Spleen (tissue), 11 donors: ENCODE results near the gene EP400. TPM values are rescaled to one million over a fixed set of nuclear protein-coding genes. Genes with fewer than 3 reads are reported as not detected.
A peak's percentile ranks its signal among the peaks of the same experiment; 100 is the strongest.

Experiments used
- DNase-seq: peaks from one replicate; pipeline ENCODE4 v3.0.0-alpha.2; 2020
- H3K27ac ChIP-seq, 8 donors: fragments of 200-600 bp; sonication (generic) in 7 of 8; 1 replicate in 4 of 8; 2 replicates in 4 of 8; pipeline versions ENCODE4 v1.5.0 to v1.8.0; 2016 to 2021; ENCODE audit warnings: inconsistent platforms in 4 of 8, mild to moderate bottlenecking in 4 of 8, moderate library complexity in 1 of 8
- H3K27me3 ChIP-seq, 7 donors: fragments of 200-600 bp; sonication (generic) in 6 of 7; replicated peaks in 1 of 7; 1 replicate in 4 of 7; 2 replicates in 3 of 7; pipeline versions ENCODE4 v1.5.0 to v1.8.0; 2016 to 2021; ENCODE audit warnings: inconsistent platforms in 3 of 7, mild to moderate bottlenecking in 1 of 7
- H3K36me3 ChIP-seq, 6 donors: fragments of 200-600 bp; sonication (generic) in 5 of 6; 1 replicate in 4 of 6; 2 replicates in 2 of 6; pipeline versions ENCODE4 v1.5.0 to v1.8.0; 2016 to 2021; ENCODE audit warnings: inconsistent platforms in 2 of 6
- H3K4me1 ChIP-seq, 6 donors: fragments of 200-600 bp; sonication (generic) in 5 of 6; 1 replicate in 3 of 6; 2 replicates in 3 of 6; pipeline versions ENCODE4 v1.5.0 to v1.8.0; 2016 to 2021; ENCODE audit warnings: inconsistent platforms in 3 of 6
- H3K4me3 ChIP-seq, 8 donors: fragments of 200-600 bp; sonication (generic) in 7 of 8; 1 replicate in 4 of 8; 2 replicates in 4 of 8; pipeline versions ENCODE4 v1.5.0 to v1.8.0; 2016 to 2021; ENCODE audit warnings: inconsistent platforms in 4 of 8, mild to moderate bottlenecking in 4 of 8, moderate library complexity in 2 of 8
- H3K9me3 ChIP-seq, 8 donors: fragments of 200-600 bp; sonication (generic) in 7 of 8; 1 replicate in 4 of 8; 2 replicates in 4 of 8; pipeline versions ENCODE4 v1.5.0 to v1.8.0; 2016 to 2021; ENCODE audit warnings: inconsistent platforms in 4 of 8
- POLR2A ChIP-seq, 3 donors: fragments of 450-650 bp; IDR thresholded peaks; one replicate each; pipeline ENCODE4 v1.5.1; 2017; ENCODE audit warnings: antibody characterized with exemption in 3 of 3, mild to moderate bottlenecking in 1 of 3
- POLR2AphosphoS5 ChIP-seq, 3 donors: sonication (generic); formaldehyde crosslinking; IDR thresholded peaks; one replicate each; pipeline ENCODE4 v1.5.1; 2017; ENCODE audit warnings: antibody characterized with exemption in 3 of 3
- whole genome bisulfite sequencing, 5 donors: extraction: QIAGEN DNeasy Blood & Tissue Kit in 3 of 5; methylation state at CpG; one replicate each; pipeline versions ENCODE4 v1.1.5 to v1.1.7; 2013 to 2018; 5-methylcytosine and 5-hydroxymethylcytosine counted together
- intact Hi-C: fragments of 100-400 bp; cut with DNase I; formaldehyde crosslinking; loops from one replicate; pipeline ENCODE4 v1.15.0; 2023; ENCODE audit warnings: low total_unique reads
- polyA plus RNA-seq, 3 donors: library from polyadenylated mRNA; stranded (reverse); fragments of 200-250 nt; gene quantifications; one replicate each; pipeline ENCODE4 v1.2.1, GENCODE V29; 2013
- total RNA-seq, 7 donors: library from RNA; depleted of rRNA in 3 of 7; stranded (reverse); fragments of >200 nt in 3 of 7; fragmentation: NEBNext Ultra II Directional in 4 of 7; extraction: Animal tissue kit (Norgen Biotek cat#: 25700) in 4 of 7; gene quantifications; one replicate each; pipeline versions ENCODE4 v1.1.0 to v1.2.1, GENCODE V29; 2016 to 2021
- TF ChIP-seq, protein P1 (sequence below), 11 experiments: fragments of 200-600 bp in 7 of 11; fragments of 450-650 bp in 4 of 11; sonication (generic) in 4 of 11; IDR thresholded peaks in 8 of 11; conservative IDR thresholded peaks in 3 of 11; 1 replicate in 7 of 11; 2 replicates in 4 of 11; pipeline versions ENCODE4 v1.4.0 to v1.8.0; 2016 to 2021; ENCODE audit warnings: antibody characterized with exemption in 11 of 11, inconsistent platforms in 4 of 11, mild to moderate bottlenecking in 1 of 11
- donor health status: healthy with polysubstance abuse.
- donor health status: DM: no; HTN: no; CAD: no; lungs with moderate emphysema.
- donor health status: DM: no; HTN: no; CAD: no.
- donor health status: Bipolar disorder and iron deficiency.
- donor health status: healthy.
- donor health status: DM: no; HTN: no; CAD: no.
- donor health status: DM: yes; HTN: yes; CAD: no.

EP400 gene
- total and polyA plus RNA-seq, 10 donors: 11.8 to 70.2 (median 45.6) TPM

DNA sequence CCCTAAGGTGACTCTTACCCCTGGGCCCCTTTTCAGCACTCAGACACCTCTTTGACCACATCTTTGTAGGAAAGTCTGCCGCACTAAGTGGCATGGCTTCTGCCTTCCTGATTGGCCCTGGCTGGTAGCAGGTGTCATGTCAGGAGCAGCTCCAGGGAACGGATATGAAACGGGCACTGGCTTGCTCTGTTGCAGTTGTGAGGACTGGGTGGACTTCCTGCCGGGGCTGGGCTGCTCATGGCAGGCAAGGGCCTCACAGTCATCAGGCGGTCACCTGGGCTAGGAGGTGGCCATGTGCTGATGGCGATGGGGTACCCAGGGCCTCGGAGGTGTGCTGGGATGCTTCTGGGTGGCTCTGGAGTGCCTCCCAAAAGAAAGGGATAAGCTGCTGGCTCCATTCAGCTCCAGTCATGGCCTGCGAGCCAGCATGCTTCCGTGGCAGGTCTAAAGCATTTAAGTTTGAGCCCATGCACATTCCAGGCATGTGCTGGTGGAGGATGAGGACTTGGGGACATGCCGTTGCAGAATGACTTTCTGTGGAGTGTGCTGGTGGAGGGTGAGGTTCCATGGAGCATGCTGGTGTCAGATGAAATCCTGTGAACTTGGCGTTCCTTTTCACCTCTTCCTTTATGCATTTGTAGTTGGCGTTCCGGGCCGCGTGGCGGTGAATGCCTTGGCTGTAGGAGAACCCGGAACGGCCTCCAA lies 77.2 kb downstream of the EP400 start:
- Histone ChIP-seq H3K36me3 (peaks cover under 1 to 100% (median 94%) of the 10 kb centered on the region in 6 donors), H3K27me3 (no peaks in the 10 kb centered on the region), H3K9me3 (no peaks in the 10 kb centered on the region), H3K4me3 (no peak overlapping the region), H3K4me1 (no peaks in the 10 kb centered on the region), H3K27ac (no peak overlapping the region)
- WGBS, 5 donors: 95 to 98% (median 95%) methylated on average over 17 to 18 of the region's 18 CpGs
- intact Hi-C loops: no loop called here
- no peak for DNase-seq
- TF ChIP-seq POLR2AphosphoS5 (IDR thresholded peaks at IDR 0.05): peak in 1 of 3 donors; percentile 11
- TF ChIP-seq, protein P1, sequence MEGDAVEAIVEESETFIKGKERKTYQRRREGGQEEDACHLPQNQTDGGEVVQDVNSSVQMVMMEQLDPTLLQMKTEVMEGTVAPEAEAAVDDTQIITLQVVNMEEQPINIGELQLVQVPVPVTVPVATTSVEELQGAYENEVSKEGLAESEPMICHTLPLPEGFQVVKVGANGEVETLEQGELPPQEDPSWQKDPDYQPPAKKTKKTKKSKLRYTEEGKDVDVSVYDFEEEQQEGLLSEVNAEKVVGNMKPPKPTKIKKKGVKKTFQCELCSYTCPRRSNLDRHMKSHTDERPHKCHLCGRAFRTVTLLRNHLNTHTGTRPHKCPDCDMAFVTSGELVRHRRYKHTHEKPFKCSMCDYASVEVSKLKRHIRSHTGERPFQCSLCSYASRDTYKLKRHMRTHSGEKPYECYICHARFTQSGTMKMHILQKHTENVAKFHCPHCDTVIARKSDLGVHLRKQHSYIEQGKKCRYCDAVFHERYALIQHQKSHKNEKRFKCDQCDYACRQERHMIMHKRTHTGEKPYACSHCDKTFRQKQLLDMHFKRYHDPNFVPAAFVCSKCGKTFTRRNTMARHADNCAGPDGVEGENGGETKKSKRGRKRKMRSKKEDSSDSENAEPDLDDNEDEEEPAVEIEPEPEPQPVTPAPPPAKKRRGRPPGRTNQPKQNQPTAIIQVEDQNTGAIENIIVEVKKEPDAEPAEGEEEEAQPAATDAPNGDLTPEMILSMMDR (IDR thresholded peaks at IDR 0.05 in 8 of 11, conservative IDR thresholded peaks at IDR 0.05 in 3 of 11): no peak

DNA sequence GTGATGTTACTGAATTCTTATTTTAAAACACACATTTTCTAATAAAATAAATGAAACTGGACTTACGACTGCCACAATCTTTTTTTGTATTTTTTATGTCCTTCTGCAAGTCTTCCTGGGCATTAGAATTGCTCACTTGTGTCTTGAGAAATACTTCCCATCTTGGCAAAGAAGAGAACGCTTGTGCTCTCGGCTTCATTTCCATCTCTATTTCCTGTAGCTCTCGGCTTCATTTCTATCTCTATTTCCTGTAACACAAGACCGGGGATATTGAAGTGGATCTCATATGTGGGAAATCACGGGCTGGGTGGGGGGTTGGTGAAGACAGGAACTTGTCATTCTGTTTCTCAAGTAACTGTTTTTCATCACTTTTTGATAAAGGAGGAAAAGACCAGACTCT lies 77.9 kb downstream of the EP400 start:
- intact Hi-C loops: no loop called here
- no peak for DNase-seq
- Histone ChIP-seq H3K27ac (no peak overlapping the region), H3K27me3 (no peaks in the 10 kb centered on the region), H3K9me3 (no peaks in the 10 kb centered on the region), H3K4me1 (no peaks in the 10 kb centered on the region), H3K4me3 (no peak overlapping the region), H3K36me3 (peaks cover 2 to 100% (median 96%) of the 10 kb centered on the region in 6 donors)
- TF ChIP-seq POLR2A (IDR thresholded peaks at IDR 0.05) (no peak), POLR2AphosphoS5 (IDR thresholded peaks at IDR 0.05) (no peak)
- TF ChIP-seq, protein P1 (IDR thresholded peaks at IDR 0.05 in 8 of 11, conservative IDR thresholded peaks at IDR 0.05 in 3 of 11): no peak
- WGBS, 5 donors: 43 to 77% (median 62%) methylated on average over 6 of the region's 6 CpGs

DNA sequence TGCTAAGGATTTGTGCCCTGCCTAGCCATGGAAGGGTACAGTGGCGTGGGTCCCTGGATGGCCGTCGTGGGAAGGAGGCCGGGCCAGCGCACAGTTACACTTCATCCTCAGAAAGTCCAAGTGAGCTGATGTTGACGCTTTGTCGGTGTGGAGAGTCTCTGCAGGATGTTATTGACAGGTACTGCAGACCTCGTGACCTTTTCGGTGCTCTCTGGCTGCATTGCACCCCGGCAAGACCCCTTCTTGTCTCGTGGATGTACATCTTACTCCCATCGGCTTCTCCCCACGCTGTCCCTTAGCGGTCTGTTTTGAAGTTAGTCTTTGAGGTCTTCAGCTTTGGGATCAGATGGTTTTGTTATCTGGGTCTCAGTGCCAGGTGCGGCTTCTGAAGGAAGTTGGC lies 78.4 kb downstream of the EP400 start:
- no peak for DNase-seq
- H3K36me3 ChIP-seq: peaks cover 2 to 100% (median 99%) of the 10 kb centered on the region in 6 donors
- H3K27me3 ChIP-seq: no peaks in the 10 kb centered on the region
- H3K9me3 ChIP-seq: no peaks in the 10 kb centered on the region
- 94 to 96% (median 95%) methylated on average over 15 of the region's 15 CpGs for WGBS, 5 donors
- no peak overlapping the region for H3K27ac ChIP-seq
- no peaks in the 10 kb centered on the region for H3K4me1 ChIP-seq
- intact Hi-C loops: no loop called here
- no peak overlapping the region for H3K4me3 ChIP-seq
- TF ChIP-seq POLR2AphosphoS5 (IDR thresholded peaks at IDR 0.05) (no peak), POLR2A (IDR thresholded peaks at IDR 0.05) (no peak)
- TF ChIP-seq, protein P1 (IDR thresholded peaks at IDR 0.05 in 8 of 11, conservative IDR thresholded peaks at IDR 0.05 in 3 of 11): no peak

DNA sequence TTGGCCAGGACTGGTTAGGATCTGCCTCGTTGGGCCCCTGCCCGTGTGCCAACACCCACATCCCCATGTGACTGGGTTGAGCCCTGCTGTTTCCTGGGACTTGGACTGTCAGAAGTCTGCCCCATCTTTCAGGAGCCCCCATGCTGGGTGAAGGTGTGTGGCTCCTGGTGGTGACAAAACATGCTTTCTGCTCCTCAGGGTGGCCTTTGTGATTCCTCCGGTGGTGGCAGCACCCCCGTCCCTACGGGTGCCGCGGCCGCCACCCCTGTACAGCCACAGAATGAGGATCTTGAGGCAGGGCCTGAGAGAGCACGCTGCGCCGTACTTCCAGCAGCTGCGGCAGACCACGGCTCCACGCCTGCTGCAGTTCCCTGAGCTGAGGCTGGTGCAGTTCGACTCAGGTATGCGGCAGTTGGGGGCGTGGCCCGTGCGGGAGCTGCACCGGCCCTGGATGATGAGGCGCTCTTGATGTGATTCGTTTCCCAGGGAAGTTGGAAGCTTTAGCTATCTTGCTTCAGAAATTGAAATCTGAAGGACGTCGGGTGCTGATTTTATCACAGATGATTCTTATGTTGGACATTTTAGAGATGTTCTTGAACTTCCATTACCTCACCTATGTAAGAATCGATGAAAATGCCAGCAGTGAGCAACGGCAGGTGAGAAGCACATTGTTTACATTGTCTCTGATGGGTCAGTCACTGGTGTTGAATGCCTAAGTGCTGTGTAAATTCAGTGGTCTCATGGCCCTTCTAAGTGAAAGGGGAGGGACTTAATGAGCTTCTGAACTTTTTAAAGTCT lies 80.0 kb downstream of the EP400 start:
- Histone ChIP-seq H3K9me3 (no peaks in the 10 kb centered on the region), H3K4me1 (no peaks in the 10 kb centered on the region), H3K27me3 (no peaks in the 10 kb centered on the region), H3K4me3 (no peak overlapping the region), H3K27ac (no peak overlapping the region), H3K36me3 (peaks cover 2 to 100% (median 100%) of the 10 kb centered on the region in 6 donors)
- 92 to 96% (median 94%) methylated on average over 23 to 26 of the region's 26 CpGs for WGBS, 5 donors
- DNase-seq: no peak
- peak in 1 of 3 donors; percentile 28 for TF ChIP-seq POLR2AphosphoS5 (IDR thresholded peaks at IDR 0.05)
- TF ChIP-seq, protein P1 (IDR thresholded peaks at IDR 0.05 in 8 of 11, conservative IDR thresholded peaks at IDR 0.05 in 3 of 11): no peak
- intact Hi-C loops: no loop called here
